Thyroid gland (tissue), 4 donors: ENCODE results near the gene ADORA2A.

ENCODE experiments used
- POLR2A ChIP-seq, 2 donors: fragments of 450-650 bp; IDR thresholded peaks; one replicate each; pipeline ENCODE4 v1.6.1; 2017; ENCODE audit warnings: antibody characterized with exemption in 2 of 2, mild to moderate bottlenecking in 2 of 2, moderate library complexity in 1 of 2
- TF ChIP-seq, protein P1 (sequence below), 6 experiments: fragments of 200-600 bp in 3 of 6; fragments of 450-650 bp in 3 of 6; sonication (generic) in 3 of 6; IDR thresholded peaks; one replicate each; pipeline ENCODE4 v1.5.1; 2016 to 2019; ENCODE audit warnings: antibody characterized with exemption in 6 of 6, mild to moderate bottlenecking in 2 of 6, inconsistent platforms in 1 of 6, moderate library complexity in 1 of 6

- TF ChIP-seq, protein P1, sequence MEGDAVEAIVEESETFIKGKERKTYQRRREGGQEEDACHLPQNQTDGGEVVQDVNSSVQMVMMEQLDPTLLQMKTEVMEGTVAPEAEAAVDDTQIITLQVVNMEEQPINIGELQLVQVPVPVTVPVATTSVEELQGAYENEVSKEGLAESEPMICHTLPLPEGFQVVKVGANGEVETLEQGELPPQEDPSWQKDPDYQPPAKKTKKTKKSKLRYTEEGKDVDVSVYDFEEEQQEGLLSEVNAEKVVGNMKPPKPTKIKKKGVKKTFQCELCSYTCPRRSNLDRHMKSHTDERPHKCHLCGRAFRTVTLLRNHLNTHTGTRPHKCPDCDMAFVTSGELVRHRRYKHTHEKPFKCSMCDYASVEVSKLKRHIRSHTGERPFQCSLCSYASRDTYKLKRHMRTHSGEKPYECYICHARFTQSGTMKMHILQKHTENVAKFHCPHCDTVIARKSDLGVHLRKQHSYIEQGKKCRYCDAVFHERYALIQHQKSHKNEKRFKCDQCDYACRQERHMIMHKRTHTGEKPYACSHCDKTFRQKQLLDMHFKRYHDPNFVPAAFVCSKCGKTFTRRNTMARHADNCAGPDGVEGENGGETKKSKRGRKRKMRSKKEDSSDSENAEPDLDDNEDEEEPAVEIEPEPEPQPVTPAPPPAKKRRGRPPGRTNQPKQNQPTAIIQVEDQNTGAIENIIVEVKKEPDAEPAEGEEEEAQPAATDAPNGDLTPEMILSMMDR (IDR thresholded peaks at IDR 0.05) = no peak
- TF ChIP-seq POLR2A (IDR thresholded peaks at IDR 0.05) = no peak
These were observed 963 bp upstream of the ADORA2A start for GRCh38 chr22:24426436-24426835.
